H1 (cell line): ENCODE results near the gene DENND1A. TPM values are rescaled to one million over a fixed set of nuclear protein-coding genes. Genes with fewer than 3 reads are reported as not detected.

Experiments
- CTCF ChIA-PET: fragments of 300-600 bp; sonication (Branson Sonifier 250); formaldehyde crosslinking; loops from one replicate; lab custom pipeline; 2021; ENCODE audit not compliant: partially characterized antibody; lab: Charles Lee
- POLR2A ChIA-PET: fragments of 300-600 bp; sonication (Branson Sonifier 250); formaldehyde crosslinking; loops from one replicate; lab custom pipeline; 2021; ENCODE audit warnings: inconsistent platforms; ENCODE audit not compliant: partially characterized antibody; lab: Charles Lee
- DNase-seq, 2 experiments: peaks; one replicate each; pipeline versions ENCODE4 v3.0.0 to v3.0.0-alpha.2; 2010 to 2022; ENCODE audit warnings: low spot score in 2 of 2, low read depth in 1 of 2, mixed read lengths in 1 of 2
- FAIRE-seq: peaks from 2 replicates; lab custom pipeline; 2011; peaks lifted over from hg19 to GRCh38; lab: Jason Lieb, UNC
- H2AFZ ChIP-seq: 2 replicates; pipeline ENCODE4 v1.8.1; 2012; ENCODE audit warnings: low read length, inconsistent platforms
- H2AK5ac ChIP-seq: 2 replicates; pipeline ENCODE4 v1.6.1; 2013; ENCODE audit warnings: low read depth, low read length
- H2BK120ac ChIP-seq: replicated peaks from 2 replicates; pipeline ENCODE3; 2013; ENCODE audit warnings: low read depth, low read length, inconsistent platforms
- H2BK12ac ChIP-seq: 2 replicates; pipeline ENCODE4 v1.6.1; 2013; ENCODE audit warnings: low read depth, low read length
- H2BK15ac ChIP-seq: 2 replicates; pipeline ENCODE4 v1.6.1; 2013; ENCODE audit warnings: low read length
- H2BK20ac ChIP-seq: 2 replicates; pipeline ENCODE4 v1.6.1; 2013; ENCODE audit warnings: low read length
- H2BK5ac ChIP-seq: 2 replicates; pipeline ENCODE4 v1.6.1; 2013; ENCODE audit warnings: low read depth, low read length
- H3K14ac ChIP-seq: 2 replicates; pipeline ENCODE4 v1.6.1; 2013; ENCODE audit warnings: inconsistent platforms; ENCODE audit not compliant: insufficient read length
- H3K18ac ChIP-seq: 2 replicates; pipeline ENCODE4 v1.6.1; 2013; ENCODE audit warnings: low read length; ENCODE audit errors: extremely low read depth
- H3K23ac ChIP-seq: 2 replicates; pipeline ENCODE4 v1.6.1; 2013; ENCODE audit warnings: inconsistent platforms; ENCODE audit not compliant: insufficient read length
- H3K23me2 ChIP-seq: 2 replicates; pipeline ENCODE4 v1.6.1; 2013; ENCODE audit warnings: low read depth, low read length
- H3K27ac ChIP-seq: 2 replicates; pipeline ENCODE4 v1.6.1; 2011; ENCODE audit warnings: low read depth, low read length, inconsistent platforms
- H3K27me3 ChIP-seq, 4 experiments: replicated peaks in 1 of 4; 1 replicate in 1 of 4; 2 replicates in 3 of 4; pipeline versions ENCODE4 v1.6.1 to v1.8.1; 2011 to 2013; ENCODE audit warnings: low read length in 3 of 4, mild to moderate bottlenecking in 3 of 4, inconsistent platforms in 2 of 4, mixed read lengths in 2 of 4, moderate library complexity in 1 of 4; ENCODE audit not compliant: control insufficient read depth in 3 of 4, insufficient read depth in 3 of 4; ENCODE audit errors: extremely low read depth in 1 of 4
- H3K36me3 ChIP-seq, 4 experiments: 2 replicates each; pipeline versions ENCODE4 v1.6.1 to v1.8.1; 2011 to 2013; ENCODE audit warnings: mild to moderate bottlenecking in 4 of 4, low read length in 3 of 4, moderate library complexity in 2 of 4, control low read depth in 1 of 4, inconsistent platforms in 1 of 4; ENCODE audit not compliant: insufficient read depth in 4 of 4, control insufficient read depth in 2 of 4
- H3K4ac ChIP-seq: replicated peaks from 2 replicates; pipeline ENCODE3; 2013; ENCODE audit warnings: low read length, low read depth, mixed read lengths, inconsistent platforms; ENCODE audit not compliant: insufficient read length
- H3K4me1 ChIP-seq, 4 experiments: replicated peaks in 1 of 4; 1 replicate in 1 of 4; 2 replicates in 3 of 4; pipeline versions ENCODE4 v1.6.1 to v1.8.1; 2011 to 2013; ENCODE audit warnings: low read length in 3 of 4, inconsistent platforms in 2 of 4, mixed read lengths in 1 of 4; ENCODE audit not compliant: insufficient read depth in 4 of 4, control insufficient read depth in 3 of 4
- H3K4me2 ChIP-seq, 2 experiments: 2 replicates each; pipeline versions ENCODE4 v1.6.1 to v1.8.1; 2011 to 2013; ENCODE audit warnings: low read depth in 2 of 2, low read length in 2 of 2, control low read depth in 1 of 2, inconsistent platforms in 1 of 2, mild to moderate bottlenecking in 1 of 2; ENCODE audit not compliant: insufficient read depth in 1 of 2
- H3K4me3 ChIP-seq, 4 experiments: fragments of 200-600, 300-600 bp in 1 of 4; sonication (generic), shearing (Covaris generic), sonication (Bioruptor Twin) in 1 of 4; 2 replicates each; pipeline versions ENCODE4 v1.5.1 to v1.8.1; 2011 to 2016; ENCODE audit warnings: low read length in 4 of 4, low read depth in 3 of 4, control low read depth in 2 of 4, inconsistent platforms in 2 of 4, mild to moderate bottlenecking in 2 of 4, mixed read lengths in 1 of 4, moderate library complexity in 1 of 4; ENCODE audit not compliant: insufficient read depth in 2 of 4; ENCODE audit errors: extremely low read depth in 1 of 4
- H3K56ac ChIP-seq: replicated peaks from 2 replicates; pipeline ENCODE3; 2013; ENCODE audit warnings: low read depth, mild to moderate bottlenecking, mixed read lengths, low read length, inconsistent platforms; ENCODE audit not compliant: insufficient read length
- H3K79me1 ChIP-seq: 2 replicates; pipeline ENCODE4 v1.6.1; 2013; ENCODE audit warnings: low read depth, low read length, control low read depth
- H3K79me2 ChIP-seq, 2 experiments: 2 replicates each; pipeline versions ENCODE4 v1.6.1 to v1.8.1; 2012 to 2013; ENCODE audit warnings: low read length in 2 of 2, mild to moderate bottlenecking in 2 of 2, inconsistent platforms in 1 of 2; ENCODE audit not compliant: insufficient read depth in 2 of 2, control insufficient read depth in 1 of 2
- H3K9ac ChIP-seq, 4 experiments: replicated peaks in 1 of 4; 1 replicate in 1 of 4; 2 replicates in 3 of 4; pipeline versions ENCODE4 v1.6.1 to v1.8.1; 2011 to 2013; ENCODE audit warnings: low read depth in 3 of 4, low read length in 3 of 4, control low read depth in 2 of 4, mild to moderate bottlenecking in 2 of 4, moderate library complexity in 2 of 4, inconsistent platforms in 1 of 4; ENCODE audit errors: extremely low read depth in 1 of 4
- H3K9me3 ChIP-seq, 2 experiments: 2 replicates each; pipeline versions ENCODE4 v1.6.1 to v1.8.1; 2012 to 2013; ENCODE audit warnings: mild to moderate bottlenecking in 2 of 2, moderate library complexity in 2 of 2, control low read depth in 1 of 2, inconsistent platforms in 1 of 2, low read depth in 1 of 2, low read length in 1 of 2, mixed read lengths in 1 of 2; ENCODE audit not compliant: insufficient read depth in 2 of 2
- H4K20me1 ChIP-seq, 2 experiments: replicated peaks in 1 of 2; 2 replicates each; pipeline versions ENCODE3 to v1.8.1; 2011 to 2013; ENCODE audit warnings: inconsistent platforms in 2 of 2, low read length in 2 of 2, mild to moderate bottlenecking in 1 of 2; ENCODE audit not compliant: insufficient read depth in 2 of 2, control insufficient read depth in 1 of 2
- H4K5ac ChIP-seq: 2 replicates; pipeline ENCODE4 v1.6.1; 2013; ENCODE audit warnings: low read length, low read depth, mixed read lengths, inconsistent platforms; ENCODE audit not compliant: insufficient read length
- H4K8ac ChIP-seq: 2 replicates; pipeline ENCODE4 v1.8.0; 2013; ENCODE audit warnings: mild to moderate bottlenecking, moderate library complexity, low read length, inconsistent platforms; ENCODE audit not compliant: insufficient read depth; ENCODE audit errors: extremely low read depth
- H4K91ac ChIP-seq: replicated peaks from 2 replicates; pipeline ENCODE3; 2013; ENCODE audit warnings: low read length, mixed read lengths, inconsistent platforms; ENCODE audit not compliant: insufficient read length
- BCL11A ChIP-seq, 2 experiments: IDR thresholded peaks; one replicate each; pipeline ENCODE4 v1.6.1; 2011; ENCODE audit warnings: low read depth in 2 of 2, low read length in 2 of 2, mild to moderate bottlenecking in 2 of 2
- BRCA1 ChIP-seq: IDR thresholded peaks from 2 replicates; pipeline ENCODE4 v1.6.1; 2012; ENCODE audit warnings: low read depth, low read length, improper control_type of control experiment
- CBX5 ChIP-seq: fragments of 300-800, 300-1000 bp; sonication (generic); IDR thresholded peaks from 2 replicates; pipeline ENCODE4 v1.7.1; 2016; ENCODE audit warnings: antibody characterized with exemption, low read length, low read depth
- CHD1 ChIP-seq: IDR thresholded peaks from 2 replicates; pipeline ENCODE4 v1.6.1; 2012; ENCODE audit warnings: low read depth, low read length, improper control_type of control experiment
- CREB1 ChIP-seq: IDR thresholded peaks from 2 replicates; pipeline ENCODE4 v1.6.1; 2012; ENCODE audit warnings: inconsistent platforms
- HDAC2 ChIP-seq, 2 experiments: fragments of 300-600 bp in 1 of 2; sonication (generic) in 1 of 2; IDR thresholded peaks; 2 replicates each; pipeline ENCODE4 v1.6.1; 2011 to 2012; ENCODE audit warnings: low read depth in 2 of 2, low read length in 2 of 2, mild to moderate bottlenecking in 2 of 2, moderate library complexity in 2 of 2, borderline replicate concordance in 1 of 2, inconsistent platforms in 1 of 2
- HDAC6 ChIP-seq: IDR thresholded peaks from one replicate; pipeline ENCODE4 v1.7.1; 2012; ENCODE audit warnings: low read depth, mild to moderate bottlenecking, inconsistent platforms, low read length, moderate library complexity
- JUN ChIP-seq: IDR thresholded peaks from 2 replicates; pipeline ENCODE4 v1.6.1; 2011; ENCODE audit warnings: low read depth, mild to moderate bottlenecking, improper control_type of control experiment, low read length
- RBBP5 ChIP-seq: IDR thresholded peaks from 2 replicates; pipeline ENCODE4 v1.7.1; 2012; ENCODE audit warnings: low read depth, mild to moderate bottlenecking, inconsistent platforms, low read length, moderate library complexity, borderline replicate concordance
- SAP30 ChIP-seq: fragments of 300-600 bp; sonication (generic); IDR thresholded peaks from 2 replicates; pipeline ENCODE4 v1.7.1; 2012; ENCODE audit warnings: low read length, moderate library complexity, mild to moderate bottlenecking, inconsistent platforms; ENCODE audit not compliant: insufficient read depth, insufficient replicate concordance
- SRF ChIP-seq: IDR thresholded peaks from 2 replicates; pipeline ENCODE4 v1.6.1; 2011; ENCODE audit warnings: mild to moderate bottlenecking, low read depth, low read length, moderate library complexity
- TAF7 ChIP-seq: optimal IDR thresholded peaks from 2 replicates; pipeline ENCODE3; 2011; ENCODE audit warnings: low read depth, mild to moderate bottlenecking, inconsistent platforms, low read length, moderate library complexity, borderline replicate concordance
- WGBS, 2 experiments: shearing (Covaris generic) in 1 of 2; methylation state at CpG; one replicate each; pipeline versions ENCODE4 v1.1.6 to v1.1.7; 2013 to 2015; ENCODE audit warnings: low lambda C conversion rate in 2 of 2, mixed read lengths in 2 of 2, inconsistent platforms in 1 of 2, low coverage in 1 of 2, missing lambda C conversion rate in 1 of 2; ENCODE audit not compliant: insufficient replicate concordance in 2 of 2, insufficient coverage in 1 of 2, insufficient read length in 1 of 2; ENCODE audit errors: extremely low coverage in 1 of 2, missing lambda C conversion rate in 1 of 2; 5-methylcytosine and 5-hydroxymethylcytosine counted together
- polyA plus RNA-seq, 7 experiments: library from polyadenylated mRNA; depleted of rRNA in 3 of 7; stranded (reverse) in 5 of 7; unstranded in 2 of 7; fragments of >200 nt in 5 of 7; fragments of 200-250 nt in 2 of 7; gene quantifications; 1 replicate in 5 of 7; 2 replicates in 1 of 7; 4 replicates in 1 of 7; pipeline versions ENCODE4 v1.2.1 to v1.2.3, GENCODE V29; 2011 to 2013; ENCODE audit warnings: missing spikeins in 2 of 7, mixed read lengths in 2 of 7
- total RNA-seq: library from RNA; stranded (reverse); fragmentation: NEBNext Ultra II Directional; extraction: Animal tissue kit (Norgen Biotek cat#: 25700); gene quantifications from 2 replicates; pipeline ENCODE4 v1.2.1, GENCODE V29; 2021

DENND1A gene
- total and polyA plus RNA-seq, 2 of the 8 experiments (the other 6 are each of a cell fraction or from before 2014, with no cell fraction given) = 24.1 to 26.4 TPM

- Histone ChIP-seq H3K23me2 (peaks cover 11% of the 10 kb centered on the region), H4K91ac (no peak overlapping the region), H3K18ac (no peak overlapping the region), H4K20me1 (peaks cover 0 to 10% of the 10 kb centered on the region in 2 experiments), H3K27ac (no peak overlapping the region), H2BK5ac (no peak overlapping the region), H3K36me3 (no peaks in the 10 kb centered on the region), H3K79me1 (no peaks in the 10 kb centered on the region), H3K4me1 (peaks cover 0 to 11% (median 0%) of the 10 kb centered on the region in 4 experiments; a peak in 2 of 7 replicates), H3K14ac (no peak overlapping the region), H4K8ac (no peak overlapping the region), H3K9me3 (no peaks in the 10 kb centered on the region), H3K4me2 (no peak overlapping the region), H2BK20ac (no peak overlapping the region), H3K27me3 (no peaks in the 10 kb centered on the region), H3K79me2 (no peaks in the 10 kb centered on the region), H3K9ac (no peak overlapping the region), H3K23ac (no peak overlapping the region), H3K4me3 (no peak overlapping the region), H2BK120ac (no peak overlapping the region), H2BK15ac (no peak overlapping the region), H3K56ac (no peak overlapping the region), H3K4ac (no peak overlapping the region), H4K5ac (no peak overlapping the region), H2AFZ (no peak overlapping the region), H2AK5ac (no peak overlapping the region), H2BK12ac (no peak overlapping the region)
- ChIA-PET POLR2A (interaction anchor here (1.0 to 1.5 kb wide), 2 partner anchors 240 to 254 kb away, joined by 3 to 5 read pairs; no protein-coding TSS in a partner anchor), CTCF (interaction anchor here (0.5 to 2.9 kb wide), 6 partner anchors 8 to 263 kb away, joined by 3 to 14 read pairs (median 3); no protein-coding TSS in a partner anchor)
- DNase-seq (no peak), FAIRE-seq (no peak)
- 95% methylated on average over 9 of the region's 9 CpGs; no CpG with 5 or more reads in 1 of the 2 experiments for WGBS, 2 experiments
- TF ChIP-seq BCL11A (IDR thresholded peaks at IDR 0.05; ENCODE audit: low read depth in 2 of 2, low read length in 2 of 2) (no peak), SRF (no peak), SAP30 (no peak), TAF7 (no peak), CREB1 (no peak), HDAC2 (IDR thresholded peaks at IDR 0.05; ENCODE audit: borderline replicate concordance in 1 of 2, low read depth in 2 of 2, low read length in 2 of 2) (no peak), RBBP5 (no peak), JUN (no peak), BRCA1 (no peak), HDAC6 (no peak), CHD1 (no peak), CBX5 (no peak)
Observed at GRCh38 chr9:123346026-123346425, 583.9 kb downstream of the DENND1A start.
